ENCODE results near the gene NUMB. TPM values are rescaled to one million over a fixed set of nuclear protein-coding genes. Genes with fewer than 3 reads are reported as not detected.

NUMB gene
- total RNA-seq, 6 donors from 2014 or later = 85.6 to 169 (median 118) TPM

- Histone ChIP-seq H3K36me3 (no peaks in the 10 kb centered on the region), H3K27me3 (no peaks in the 10 kb centered on the region), H3K4me1 (no peaks in the 10 kb centered on the region), H3K9me3 (no peaks in the 10 kb centered on the region), H3K27ac (no peak overlapping the region), H3K4me3 (no peak overlapping the region)
- no peak for TF ChIP-seq EP300 (IDR thresholded peaks at IDR 0.05)
- TF ChIP-seq POLR2AphosphoS5 (IDR thresholded peaks at IDR 0.05) = no peak
- no peak for TF ChIP-seq POLR2A (IDR thresholded peaks at IDR 0.05)
- TF ChIP-seq CTCF (IDR thresholded peaks at IDR 0.05) = no peak
- 91 to 94% methylated on average over 24 to 26 of the region's 28 CpGs for WGBS, 2 donors
- DNase-seq (peak in 1 of 2 donors; percentile 75), ATAC-seq (ENCODE audit: low FRiP score in 2 of 2) (peak in 1 of 2 donors; percentile 6)
Measured at GRCh38 chr14:73254247-73255004, 203.9 kb downstream of the NUMB start.

GRCh38 chr14:73253721-73254120 lies 204.6 kb downstream of the NUMB start:
- no peaks in the 10 kb centered on the region for H3K27me3 ChIP-seq
- no peaks in the 10 kb centered on the region for H3K36me3 ChIP-seq
- H3K4me1 ChIP-seq = no peaks in the 10 kb centered on the region
- WGBS, 2 donors = 87 to 92% methylated on average over 6 to 10 of the region's 12 CpGs
- ATAC-seq (ENCODE audit: low FRiP score in 2 of 2) (no peak), DNase-seq (peak in 1 of 2 donors; percentile 65)
- H3K27ac ChIP-seq = no peak overlapping the region
- no peaks in the 10 kb centered on the region for H3K9me3 ChIP-seq
- no peak overlapping the region for H3K4me3 ChIP-seq
- no peak for TF ChIP-seq EP300 (IDR thresholded peaks at IDR 0.05)
- no peak for TF ChIP-seq CTCF (IDR thresholded peaks at IDR 0.05)
- no peak for TF ChIP-seq POLR2AphosphoS5 (IDR thresholded peaks at IDR 0.05)
- TF ChIP-seq POLR2A (IDR thresholded peaks at IDR 0.05) = no peak

GRCh38 chr14:73253323-73253610 lies 205.1 kb downstream of the NUMB start:
- WGBS, 2 donors = 88 to 97% methylated on average over 9 to 10 of the region's 10 CpGs

GRCh38 chr14:73252491-73253322 lies 205.6 kb downstream of the NUMB start:
- H3K9me3 ChIP-seq = no peaks in the 10 kb centered on the region
- TF ChIP-seq POLR2AphosphoS5 (IDR thresholded peaks at IDR 0.05) (no peak), CTCF (IDR thresholded peaks at IDR 0.05) (no peak), POLR2A (IDR thresholded peaks at IDR 0.05) (no peak), EP300 (IDR thresholded peaks at IDR 0.05) (no peak)
- no peak for ATAC-seq (ENCODE audit: low FRiP score in 2 of 2)
- WGBS, 2 donors = 90 to 91% methylated on average over 6 to 21 of the region's 29 CpGs
- H3K27ac ChIP-seq = no peak overlapping the region
- no peaks in the 10 kb centered on the region for H3K27me3 ChIP-seq
- no peaks in the 10 kb centered on the region for H3K36me3 ChIP-seq
- no peaks in the 10 kb centered on the region for H3K4me1 ChIP-seq
- DNase-seq = peak in 1 of 2 donors; percentile 81
- H3K4me3 ChIP-seq = no peak overlapping the region

More at GRCh38 chr14:73253323-73253610, 205.1 kb downstream of the NUMB start:
- no peak for TF ChIP-seq POLR2AphosphoS5 (IDR thresholded peaks at IDR 0.05)
- TF ChIP-seq POLR2A (IDR thresholded peaks at IDR 0.05) = no peak
- Histone ChIP-seq H3K27ac (no peak overlapping the region), H3K9me3 (no peaks in the 10 kb centered on the region), H3K36me3 (no peaks in the 10 kb centered on the region), H3K27me3 (no peaks in the 10 kb centered on the region), H3K4me1 (no peaks in the 10 kb centered on the region), H3K4me3 (no peak overlapping the region)
- no peak for ATAC-seq (ENCODE audit: low FRiP score in 2 of 2)
- DNase-seq = no peak

- peak in 1 of 2 donors; percentile 75 for DNase-seq
- H3K36me3 ChIP-seq = no peaks in the 10 kb centered on the region
Measured at GRCh38 chr14:73251516-73252215, 206.7 kb downstream of the NUMB start.

More at GRCh38 chr14:73251516-73252215, 206.7 kb downstream of the NUMB start:
- 94 to 97% methylated on average over 14 to 26 of the region's 30 CpGs for WGBS, 2 donors
- H3K27ac ChIP-seq = no peak overlapping the region
- H3K4me3 ChIP-seq = no peak overlapping the region
- H3K27me3 ChIP-seq = no peaks in the 10 kb centered on the region
- TF ChIP-seq EP300 (IDR thresholded peaks at IDR 0.05) (no peak), CTCF (IDR thresholded peaks at IDR 0.05) (no peak), POLR2A (IDR thresholded peaks at IDR 0.05) (no peak), POLR2AphosphoS5 (IDR thresholded peaks at IDR 0.05) (no peak)
- ATAC-seq (ENCODE audit: low FRiP score in 2 of 2) = no peak
- H3K9me3 ChIP-seq = no peaks in the 10 kb centered on the region
- H3K4me1 ChIP-seq = no peaks in the 10 kb centered on the region
